Suprapubic skin (tissue), 3 donors: ENCODE measurements around the gene SLC37A1.

Source experiments
- CTCF ChIP-seq, 2 donors: fragments of 200-600 bp in 1 of 2; fragments of 450-650 bp in 1 of 2; sonication (generic) in 1 of 2; IDR thresholded peaks; one replicate each; pipeline ENCODE4 v1.5.1; 2016 to 2019; ENCODE audit warnings: antibody characterized with exemption in 2 of 2, mild to moderate bottlenecking in 1 of 2, moderate library complexity in 1 of 2
- EP300 ChIP-seq: sonication (generic); formaldehyde crosslinking; IDR thresholded peaks from one replicate; pipeline ENCODE4 v1.6.1; 2017; ENCODE audit warnings: antibody characterized with exemption
- POLR2A ChIP-seq, 2 donors: fragments of 450-650 bp; IDR thresholded peaks; one replicate each; pipeline ENCODE4 v1.6.1; 2017; ENCODE audit warnings: antibody characterized with exemption in 2 of 2, mild to moderate bottlenecking in 2 of 2, moderate library complexity in 2 of 2

- no peak for TF ChIP-seq CTCF (IDR thresholded peaks at IDR 0.05)
- TF ChIP-seq POLR2A (IDR thresholded peaks at IDR 0.05): no peak
- TF ChIP-seq EP300: no peak
Measured at GRCh38 chr21:42563686-42564085, 50.0 kb downstream of the SLC37A1 start.
